Dendritic cell treated with granulocyte-macrophage colony-stimulating factor and Interleukin-4, amounts not matched to agents 40 ng/mL and 50 ng/mL, for 4 days (primary cell): ENCODE results near the gene TPST1.

Experiments used
- H3K27ac Mint-ChIP-seq: one replicate; pipeline ENCODE4 v1.8.0; 2022; ENCODE audit warnings: mild to moderate bottlenecking, mixed read lengths
- H3K27me3 Mint-ChIP-seq: one replicate; pipeline ENCODE4 v1.8.0; 2022; ENCODE audit warnings: mild to moderate bottlenecking, mixed read lengths
- H3K36me3 Mint-ChIP-seq: one replicate; pipeline ENCODE4 v1.8.0; 2022; ENCODE audit warnings: low read depth, mixed read lengths
- H3K4me1 Mint-ChIP-seq: one replicate; pipeline ENCODE4 v1.8.0; 2022; ENCODE audit warnings: low read depth, mixed read lengths
- H3K4me3 Mint-ChIP-seq: one replicate; pipeline ENCODE4 v1.8.0; 2022; ENCODE audit warnings: mild to moderate bottlenecking, moderate library complexity, mixed read lengths
- H3K9me3 Mint-ChIP-seq: one replicate; pipeline ENCODE4 v1.8.0; 2022; ENCODE audit warnings: mixed read lengths
- intact Hi-C: fragments of 100-400 bp; cut with micrococcal nuclease; formaldehyde crosslinking; loops from one replicate; pipeline ENCODE4 v1.15.0; 2022

TPST1 gene

DNA sequence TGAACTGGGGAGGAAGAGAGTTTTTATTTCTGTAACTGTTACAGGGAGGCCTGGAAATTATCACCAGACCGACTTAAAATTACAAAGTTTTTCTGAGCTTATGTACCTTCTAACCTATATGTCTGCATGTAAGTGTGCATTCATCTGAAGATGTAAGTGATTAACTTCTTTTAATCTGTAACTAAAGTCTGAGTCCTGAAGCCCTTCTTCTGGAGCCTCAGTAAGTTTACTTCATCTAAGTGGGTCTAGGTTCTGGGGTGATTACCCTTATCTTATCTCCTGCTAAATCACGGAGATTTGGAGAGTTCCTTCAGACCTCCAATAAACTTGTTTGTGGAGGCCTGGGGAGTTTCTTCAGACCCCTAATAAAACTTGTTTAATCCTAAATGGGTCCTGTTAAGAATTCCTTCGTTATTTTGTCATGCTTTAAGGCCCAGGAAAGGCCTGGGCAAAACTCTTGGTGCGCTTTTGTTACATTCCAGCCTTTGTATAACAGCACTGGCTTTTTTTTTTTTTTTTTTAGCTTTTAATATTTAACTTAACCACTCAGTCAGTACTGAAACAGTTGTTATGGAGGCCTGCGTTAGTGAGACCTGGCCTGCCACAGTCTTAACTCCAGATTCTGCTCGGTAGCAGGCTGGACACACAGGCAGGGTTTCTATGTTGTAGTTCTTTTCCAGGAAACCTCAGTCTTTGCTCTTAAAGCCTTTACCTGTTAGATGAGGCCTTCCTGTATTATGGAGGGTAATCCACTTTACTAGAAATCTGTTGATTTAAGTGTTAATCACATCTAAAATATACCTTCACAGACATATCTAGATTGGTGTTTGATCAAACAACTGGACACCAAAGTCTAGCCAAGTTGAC lies 33.0 kb downstream of the TPST1 start:
- Mint-ChIP-seq H3K27ac (no peak overlapping the region), H3K4me1 (no peaks in the 10 kb centered on the region), H3K27me3 (no peaks in the 10 kb centered on the region), H3K4me3 (no peak overlapping the region), H3K36me3 (no peaks in the 10 kb centered on the region), H3K9me3 (no peaks in the 10 kb centered on the region)
- intact Hi-C loops: no loop called here

DNA sequence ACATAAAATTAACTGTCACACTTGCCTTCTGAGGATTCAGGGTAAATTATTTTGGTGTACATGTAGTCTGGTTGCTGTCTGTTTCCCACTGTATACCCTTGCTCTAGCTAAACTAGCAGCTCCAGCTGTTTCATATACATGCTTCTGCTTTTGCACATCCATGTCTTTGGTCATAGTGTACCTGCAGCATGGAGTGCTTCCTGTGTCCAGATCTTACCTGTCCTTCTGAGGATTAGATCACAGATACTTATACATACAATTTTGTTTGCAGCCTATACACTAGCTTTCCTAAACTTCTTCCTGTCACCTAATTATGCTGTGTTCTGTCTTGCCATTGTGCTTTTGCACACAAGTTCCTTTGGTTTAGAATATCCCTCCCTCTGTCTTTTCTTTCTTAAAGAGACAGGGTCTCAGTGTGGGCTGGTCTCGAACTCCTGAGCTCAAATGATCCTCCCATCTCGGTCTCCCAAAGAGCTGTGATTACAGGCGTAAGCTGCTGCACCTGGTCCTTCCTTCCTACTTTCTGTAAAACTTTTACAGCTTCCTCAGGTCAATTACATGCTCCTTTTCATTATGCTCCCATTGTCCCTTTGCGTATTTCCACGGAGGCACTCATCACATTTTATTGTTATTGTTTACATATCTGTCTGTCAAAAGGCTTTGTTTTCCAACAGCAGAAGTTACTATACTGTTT lies 33.8 kb downstream of the TPST1 start:
- no peaks in the 10 kb centered on the region for H3K36me3 Mint-ChIP-seq
- no peaks in the 10 kb centered on the region for H3K4me1 Mint-ChIP-seq
- H3K27ac Mint-ChIP-seq: no peak overlapping the region
- H3K4me3 Mint-ChIP-seq: no peak overlapping the region
- no peaks in the 10 kb centered on the region for H3K27me3 Mint-ChIP-seq
- intact Hi-C loops: no loop called here
- H3K9me3 Mint-ChIP-seq: no peaks in the 10 kb centered on the region

DNA sequence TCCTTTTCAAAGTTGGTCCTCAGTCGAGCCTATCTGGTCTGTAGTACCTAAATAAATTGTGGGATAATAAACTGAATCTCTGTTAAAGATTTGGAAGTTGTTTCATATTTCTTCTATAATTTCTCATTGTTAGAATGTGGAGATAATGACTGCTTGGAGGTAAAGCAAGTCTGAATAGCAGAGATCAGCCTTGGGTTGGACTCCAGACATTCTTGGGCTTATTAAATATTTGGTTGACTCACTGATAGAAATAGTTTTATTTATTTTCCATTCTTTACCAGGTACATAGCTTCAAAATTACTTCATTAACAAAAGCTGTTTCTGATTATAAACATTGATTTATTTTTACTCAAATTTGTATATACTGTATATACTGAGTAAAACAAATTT lies 34.3 kb downstream of the TPST1 start:
- intact Hi-C loops: no loop called here
- no peaks in the 10 kb centered on the region for H3K27me3 Mint-ChIP-seq
- H3K36me3 Mint-ChIP-seq: no peaks in the 10 kb centered on the region
- H3K4me1 Mint-ChIP-seq: peaks cover 2% of the 10 kb centered on the region
- H3K9me3 Mint-ChIP-seq: no peaks in the 10 kb centered on the region
- H3K27ac Mint-ChIP-seq: no peak overlapping the region
- no peak overlapping the region for H3K4me3 Mint-ChIP-seq

DNA sequence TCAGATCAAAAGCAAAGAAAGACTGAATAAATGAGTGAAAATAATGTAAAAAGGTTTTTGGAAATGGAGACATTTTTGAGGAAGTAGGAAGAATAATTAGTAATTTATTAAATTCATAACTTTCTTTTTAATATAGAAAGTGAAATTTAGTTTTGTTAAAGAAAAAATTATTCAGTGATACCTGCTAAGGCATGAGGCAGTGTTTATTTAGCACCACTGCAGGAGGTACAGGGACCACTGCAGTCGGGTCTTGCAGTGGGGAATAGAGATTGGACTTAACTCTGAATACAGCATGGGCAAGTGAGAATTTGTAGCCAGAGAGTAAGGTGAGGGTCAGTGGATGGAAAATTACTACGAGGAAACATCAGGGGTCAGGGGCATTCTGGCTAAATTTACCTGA lies 39.9 kb downstream of the TPST1 start:
- no peak overlapping the region for H3K4me3 Mint-ChIP-seq
- H3K36me3 Mint-ChIP-seq: no peaks in the 10 kb centered on the region
- intact Hi-C loops: no loop called here

DNA sequence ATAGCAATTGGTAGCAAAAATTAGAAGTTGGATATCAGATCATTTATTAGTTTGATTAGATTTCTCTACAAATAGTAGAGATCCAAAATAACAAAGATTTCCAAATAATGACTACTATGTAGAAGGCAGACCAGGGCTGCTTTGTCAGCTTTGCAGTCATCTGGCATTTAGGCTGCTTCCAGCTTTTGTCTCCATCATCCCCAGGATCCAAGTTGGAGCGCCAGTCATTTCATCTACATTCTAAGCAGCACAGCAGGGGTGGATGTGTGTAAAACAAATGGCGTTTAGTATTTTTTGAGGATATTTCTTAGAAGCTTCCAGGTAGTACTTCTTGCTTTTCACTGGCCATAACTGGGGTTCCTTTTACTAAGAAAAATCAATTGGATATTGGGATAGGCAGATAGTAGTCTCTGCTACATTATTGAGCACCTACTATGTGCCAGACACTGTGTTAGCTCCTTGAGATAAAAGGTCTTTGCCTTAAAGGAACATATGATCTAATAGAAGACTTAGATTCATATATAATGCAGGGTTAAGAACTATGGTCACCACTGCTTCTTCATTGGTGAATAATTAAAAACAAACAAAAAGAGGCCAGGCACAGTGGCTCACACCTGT lies 41.5 kb downstream of the TPST1 start:
- Mint-ChIP-seq H3K9me3 (no peaks in the 10 kb centered on the region), H3K4me3 (no peak overlapping the region), H3K27ac (no peak overlapping the region), H3K27me3 (no peaks in the 10 kb centered on the region), H3K36me3 (no peaks in the 10 kb centered on the region), H3K4me1 (peaks cover 11% of the 10 kb centered on the region)
- intact Hi-C loops: no loop called here

More for the DNA sequence above, 39.9 kb downstream of the TPST1 start:
- H3K9me3 Mint-ChIP-seq: no peaks in the 10 kb centered on the region
- peaks cover 11% of the 10 kb centered on the region for H3K4me1 Mint-ChIP-seq
- H3K27ac Mint-ChIP-seq: no peak overlapping the region
- no peaks in the 10 kb centered on the region for H3K27me3 Mint-ChIP-seq

DNA sequence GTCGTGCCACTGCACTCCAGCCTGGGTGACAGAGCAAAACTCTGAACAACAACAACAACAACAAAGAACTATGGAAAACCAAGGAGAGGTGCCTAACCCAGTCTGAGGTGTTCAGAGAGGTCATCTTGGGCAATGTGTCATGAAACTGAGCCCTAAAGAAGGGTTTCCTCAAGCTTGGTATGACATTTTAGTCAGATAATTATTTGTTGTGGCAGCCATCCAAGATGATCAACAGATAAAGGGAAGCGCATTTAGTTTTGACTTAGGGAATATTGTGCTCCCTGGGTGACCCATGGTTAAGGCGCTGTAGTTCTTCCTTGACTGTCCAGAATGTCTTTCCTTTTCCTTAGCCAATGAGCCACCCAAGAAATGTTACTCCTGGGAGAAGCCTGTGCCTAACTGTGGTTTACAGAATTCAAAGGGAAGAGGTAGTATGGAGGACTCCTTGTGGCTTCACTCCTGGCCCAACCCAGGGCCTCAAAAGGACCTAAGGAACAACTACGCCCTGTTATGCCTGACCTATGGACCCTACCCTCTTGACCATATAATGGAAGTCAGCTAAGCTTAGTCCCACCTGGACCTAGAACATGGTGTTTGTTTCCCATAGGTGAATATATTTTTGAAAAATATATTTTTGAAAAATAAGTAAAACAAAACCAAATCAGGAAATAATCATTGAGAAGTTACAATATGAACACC lies 42.4 kb downstream of the TPST1 start:
- H3K9me3 Mint-ChIP-seq: no peaks in the 10 kb centered on the region
- H3K4me3 Mint-ChIP-seq: no peak overlapping the region
- H3K27me3 Mint-ChIP-seq: no peaks in the 10 kb centered on the region
- intact Hi-C loops: no loop called here
- H3K36me3 Mint-ChIP-seq: no peaks in the 10 kb centered on the region
- peaks cover 11% of the 10 kb centered on the region for H3K4me1 Mint-ChIP-seq
- H3K27ac Mint-ChIP-seq: no peak overlapping the region

DNA sequence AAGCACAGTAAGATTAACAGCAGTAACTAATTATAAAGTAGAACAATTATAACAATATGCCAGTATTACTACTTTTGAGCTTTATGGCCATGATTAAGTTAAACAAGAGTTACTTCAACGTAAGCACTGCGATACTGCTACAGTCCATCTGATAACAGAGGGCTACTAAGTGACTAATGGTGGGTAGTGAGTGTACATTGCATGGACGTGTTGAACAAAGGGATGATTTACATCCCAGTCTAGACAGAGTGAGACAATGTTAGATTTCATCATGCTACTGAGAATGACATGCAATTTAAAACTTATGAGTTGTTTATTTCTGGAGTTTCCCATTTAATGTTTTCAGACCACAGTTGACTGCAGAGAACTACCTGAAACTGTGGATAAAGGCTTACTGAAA lies 45.6 kb downstream of the TPST1 start:
- no peak overlapping the region for H3K27ac Mint-ChIP-seq
- H3K27me3 Mint-ChIP-seq: no peaks in the 10 kb centered on the region
- H3K36me3 Mint-ChIP-seq: no peaks in the 10 kb centered on the region
- H3K4me3 Mint-ChIP-seq: no peak overlapping the region
- peaks cover 10% of the 10 kb centered on the region for H3K4me1 Mint-ChIP-seq
- intact Hi-C loops: no loop called here
- no peaks in the 10 kb centered on the region for H3K9me3 Mint-ChIP-seq

DNA sequence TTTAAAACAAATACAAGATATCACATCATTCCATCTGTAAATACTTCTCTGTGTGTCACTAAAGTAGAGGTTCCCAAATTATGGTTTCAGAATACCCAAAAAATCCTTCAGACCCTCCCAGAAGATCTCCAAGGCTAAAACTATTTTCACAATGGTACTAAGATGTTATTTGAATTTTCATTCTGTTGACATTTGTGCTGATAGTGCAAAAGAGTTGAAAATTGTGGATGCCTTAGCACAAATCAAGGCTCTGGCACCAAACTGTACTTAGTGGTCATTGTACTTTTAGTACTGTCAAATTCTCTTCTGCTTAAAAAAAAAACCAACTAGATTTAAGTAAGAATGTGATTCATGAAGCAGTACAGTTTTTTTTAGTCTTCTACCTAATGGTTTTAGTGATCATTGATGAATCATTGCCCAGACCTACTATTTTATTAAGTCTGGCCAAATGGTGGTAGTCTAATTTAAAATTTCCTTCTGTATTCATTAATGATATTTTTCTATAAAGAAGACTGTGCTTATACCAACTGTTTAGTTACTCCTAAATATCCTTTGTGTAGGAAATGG lies 50.5 kb downstream of the TPST1 start:
- H3K36me3 Mint-ChIP-seq: no peaks in the 10 kb centered on the region
- no peak overlapping the region for H3K4me3 Mint-ChIP-seq
- intact Hi-C loops: no loop called here
- no peak overlapping the region for H3K27ac Mint-ChIP-seq
- H3K27me3 Mint-ChIP-seq: no peaks in the 10 kb centered on the region
- H3K4me1 Mint-ChIP-seq: peaks cover 19% of the 10 kb centered on the region
- no peaks in the 10 kb centered on the region for H3K9me3 Mint-ChIP-seq

DNA sequence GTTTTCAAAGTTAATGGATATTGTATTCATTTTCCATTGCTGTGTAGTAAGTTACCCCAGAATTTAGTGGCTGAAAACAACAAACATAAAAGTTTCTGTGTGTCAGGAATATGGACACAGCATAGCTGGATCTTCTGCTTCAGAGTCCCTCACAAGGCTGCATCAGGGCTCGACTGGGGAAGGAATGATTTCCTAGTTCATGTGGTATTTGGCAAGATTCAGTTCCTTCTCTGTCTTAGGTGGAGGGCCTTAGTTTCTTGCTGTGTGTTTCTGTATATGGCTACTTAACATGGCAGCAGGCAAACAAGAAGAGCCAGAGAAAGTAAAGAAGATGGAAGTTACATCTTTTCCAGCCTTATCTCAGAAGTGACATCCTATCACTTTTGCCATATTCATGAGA lies 51.1 kb downstream of the TPST1 start:
- H3K27me3 Mint-ChIP-seq: no peaks in the 10 kb centered on the region
- no peaks in the 10 kb centered on the region for H3K36me3 Mint-ChIP-seq
- H3K4me3 Mint-ChIP-seq: no peak overlapping the region
- peaks cover 19% of the 10 kb centered on the region for H3K4me1 Mint-ChIP-seq
- no peak overlapping the region for H3K27ac Mint-ChIP-seq
- intact Hi-C loops: no loop called here
- H3K9me3 Mint-ChIP-seq: no peaks in the 10 kb centered on the region

DNA sequence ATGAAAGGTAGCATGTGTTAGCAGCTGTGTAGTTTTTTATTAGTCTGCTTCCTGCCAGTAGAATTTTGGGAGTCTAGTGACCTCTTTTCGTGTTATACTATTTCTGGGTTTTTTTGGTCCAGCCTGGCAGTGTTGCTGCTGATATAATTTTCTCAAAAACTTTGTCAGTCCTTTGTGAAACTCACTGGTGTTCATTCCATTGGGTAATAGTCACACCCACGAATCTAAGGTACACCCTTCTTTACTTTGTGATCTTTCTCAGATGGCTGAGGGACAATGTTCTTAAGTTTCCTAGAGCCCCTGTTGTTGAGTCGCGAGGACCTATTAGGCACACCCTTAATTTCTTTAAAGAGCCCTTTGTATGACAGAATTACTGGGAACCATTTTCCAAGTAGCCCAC lies 52.3 kb downstream of the TPST1 start:
- intact Hi-C loops: no loop called here
- H3K4me3 Mint-ChIP-seq: no peak overlapping the region
- peaks cover 5% of the 10 kb centered on the region for H3K9me3 Mint-ChIP-seq
- peaks cover 19% of the 10 kb centered on the region for H3K4me1 Mint-ChIP-seq
- no peak overlapping the region for H3K27ac Mint-ChIP-seq
- H3K36me3 Mint-ChIP-seq: no peaks in the 10 kb centered on the region
- H3K27me3 Mint-ChIP-seq: no peaks in the 10 kb centered on the region

DNA sequence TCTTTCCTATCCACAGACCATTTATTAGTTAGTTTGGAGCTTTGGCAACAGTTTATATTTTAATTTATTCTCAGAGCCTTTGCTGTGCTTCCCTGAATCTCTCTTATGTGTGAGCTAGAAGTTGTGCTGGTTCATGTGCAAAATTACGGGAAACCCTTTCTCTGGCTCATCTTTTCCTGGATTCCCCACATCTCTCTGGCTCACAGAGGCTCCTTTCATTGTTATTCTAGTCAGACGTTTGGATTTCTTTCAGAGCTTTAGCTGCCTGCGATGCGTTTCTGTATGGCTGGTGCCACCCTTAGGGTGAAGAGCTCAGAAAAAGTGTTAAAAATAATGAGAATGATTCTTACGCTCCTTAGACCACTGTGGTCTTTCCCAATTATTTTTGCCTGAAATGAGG lies 53.3 kb downstream of the TPST1 start:
- no peak overlapping the region for H3K27ac Mint-ChIP-seq
- no peaks in the 10 kb centered on the region for H3K27me3 Mint-ChIP-seq
- intact Hi-C loops: no loop called here
- H3K9me3 Mint-ChIP-seq: peaks cover 12% of the 10 kb centered on the region
- no peak overlapping the region for H3K4me3 Mint-ChIP-seq
- peaks cover 19% of the 10 kb centered on the region for H3K4me1 Mint-ChIP-seq
- H3K36me3 Mint-ChIP-seq: no peaks in the 10 kb centered on the region

DNA sequence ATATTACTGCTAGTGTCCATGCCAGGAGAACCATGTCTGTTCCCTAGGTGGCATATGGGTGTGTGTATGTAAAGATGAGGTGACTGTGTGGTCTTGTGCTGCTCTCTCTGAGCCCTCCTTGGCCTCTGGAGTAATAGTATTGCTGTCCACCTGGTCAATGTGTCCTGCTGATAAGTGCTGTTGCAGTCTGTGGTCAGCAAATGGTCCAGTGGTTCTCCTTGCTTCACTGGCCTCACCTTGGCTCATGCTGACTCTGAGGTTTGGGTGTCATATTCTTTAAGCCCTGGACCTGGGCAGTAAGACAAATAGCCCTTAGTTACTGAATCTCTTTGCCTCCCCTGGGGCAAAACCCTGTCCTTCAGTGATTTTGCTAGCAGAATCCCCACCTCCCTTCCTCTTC lies 56.8 kb downstream of the TPST1 start:
- Mint-ChIP-seq H3K4me1 (no peaks in the 10 kb centered on the region), H3K4me3 (no peak overlapping the region), H3K27ac (no peak overlapping the region), H3K9me3 (peaks cover 47% of the 10 kb centered on the region), H3K27me3 (no peaks in the 10 kb centered on the region), H3K36me3 (peaks cover 15% of the 10 kb centered on the region)
- intact Hi-C loops: no loop called here

DNA sequence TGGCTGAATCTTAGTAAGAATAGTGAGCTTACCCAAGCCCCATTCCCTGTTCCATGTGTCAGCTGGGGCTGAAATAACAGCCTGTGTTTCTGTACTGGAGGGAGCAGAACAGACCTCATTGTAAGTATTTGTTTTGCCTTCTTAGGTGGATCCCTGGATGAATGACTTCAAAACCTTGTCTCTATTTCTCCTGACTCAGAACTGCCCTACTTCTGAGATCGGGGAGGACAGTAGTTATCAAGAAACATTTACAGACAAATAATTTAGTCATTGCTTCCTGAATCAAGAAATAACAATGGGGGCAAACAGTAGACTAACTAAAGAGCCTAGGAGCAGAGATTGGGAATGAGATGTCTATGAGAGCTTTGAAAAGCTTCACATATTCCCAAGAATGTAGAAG lies 58.8 kb downstream of the TPST1 start:
- no peaks in the 10 kb centered on the region for H3K4me1 Mint-ChIP-seq
- peaks cover 56% of the 10 kb centered on the region for H3K9me3 Mint-ChIP-seq
- intact Hi-C loops: no loop called here
- H3K27ac Mint-ChIP-seq: no peak overlapping the region
- H3K4me3 Mint-ChIP-seq: no peak overlapping the region
- H3K27me3 Mint-ChIP-seq: no peaks in the 10 kb centered on the region
- H3K36me3 Mint-ChIP-seq: peaks cover 15% of the 10 kb centered on the region

DNA sequence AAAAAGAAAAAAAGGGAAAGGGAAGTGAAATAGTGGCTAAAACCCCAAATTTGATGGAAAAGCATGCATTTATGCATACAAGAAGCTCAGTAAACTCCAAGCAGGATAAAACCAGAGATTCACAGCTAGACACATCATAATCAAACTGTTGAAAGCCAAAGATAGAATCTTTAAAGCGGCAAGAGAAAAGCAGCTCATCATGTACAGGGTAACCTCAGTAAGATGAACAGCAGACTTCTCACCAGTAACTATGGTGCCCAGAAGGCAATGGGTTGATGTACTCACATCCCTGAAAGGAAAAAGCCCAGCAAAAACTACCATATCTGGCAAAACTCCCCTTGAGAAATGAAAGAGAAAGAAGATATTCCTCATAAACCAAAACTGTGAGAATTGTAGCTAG lies 60.4 kb downstream of the TPST1 start:
- H3K27ac Mint-ChIP-seq: no peak overlapping the region
- no peaks in the 10 kb centered on the region for H3K27me3 Mint-ChIP-seq
- H3K9me3 Mint-ChIP-seq: peaks cover 56% of the 10 kb centered on the region
- no peaks in the 10 kb centered on the region for H3K4me1 Mint-ChIP-seq
- intact Hi-C loops: no loop called here
- no peak overlapping the region for H3K4me3 Mint-ChIP-seq
- H3K36me3 Mint-ChIP-seq: peaks cover 15% of the 10 kb centered on the region
